Measurements from ENCODE around the gene HIBADH.
"Not testable (repeated sequence)": the region's sequence is repeated elsewhere in the genome, so short reads cannot be mapped to it uniquely, and the experiment has no call there.

HIBADH gene

GRCh38 chr7:27590416-27590815, 72.3 kb downstream of the HIBADH start:
- no peak for TF ChIP-seq CTCF (conservative IDR thresholded peaks at IDR 0.05; ENCODE audit: low read length)
- no peak overlapping the region for H3K4me3 ChIP-seq (ENCODE audit: low read length)
- no peak for DNase-seq (ENCODE audit: low read depth)

- no peak overlapping the region for H3K4me3 ChIP-seq (ENCODE audit: low read length)
- no peak for DNase-seq (ENCODE audit: low read depth)
- TF ChIP-seq CTCF (conservative IDR thresholded peaks at IDR 0.05; ENCODE audit: low read length): no peak
These were observed 75.3 kb downstream of the HIBADH start for GRCh38 chr7:27587429-27587828.

GRCh38 chr7:27586825-27587224, 75.9 kb downstream of the HIBADH start:
- DNase-seq (ENCODE audit: low read depth): peak; percentile 17
- no peak for TF ChIP-seq CTCF (conservative IDR thresholded peaks at IDR 0.05; ENCODE audit: low read length)
- H3K4me3 ChIP-seq (ENCODE audit: low read length): no peak overlapping the region

- DNase-seq (ENCODE audit: low read depth): peak; percentile 43
- H3K4me3 ChIP-seq (ENCODE audit: low read length): no peak overlapping the region
- peak; percentile 34 for TF ChIP-seq CTCF (conservative IDR thresholded peaks at IDR 0.05; ENCODE audit: low read length)
These were observed 76.8 kb downstream of the HIBADH start for GRCh38 chr7:27585781-27586447.

- no peak for TF ChIP-seq CTCF (conservative IDR thresholded peaks at IDR 0.05; ENCODE audit: low read length)
- DNase-seq (ENCODE audit: low read depth): no peak
- H3K4me3 ChIP-seq (ENCODE audit: low read length): no peak overlapping the region
These were observed 80.8 kb downstream of the HIBADH start for GRCh38 chr7:27581906-27582305.

- TF ChIP-seq CTCF (conservative IDR thresholded peaks at IDR 0.05; ENCODE audit: low read length): no peak
- H3K4me3 ChIP-seq (ENCODE audit: low read length): no peak overlapping the region
- no peak for DNase-seq (ENCODE audit: low read depth)
These were observed 81.6 kb downstream of the HIBADH start for GRCh38 chr7:27581119-27581518.

GRCh38 chr7:27579565-27579964, 83.1 kb downstream of the HIBADH start:
- DNase-seq (ENCODE audit: low read depth): no peak
- no peak overlapping the region for H3K4me3 ChIP-seq (ENCODE audit: low read length)
- no peak for TF ChIP-seq CTCF (conservative IDR thresholded peaks at IDR 0.05; ENCODE audit: low read length)

- DNase-seq (ENCODE audit: low read depth); H3K4me3 ChIP-seq (ENCODE audit: low read length): not testable (repeated sequence)
These were observed 84.5 kb downstream of the HIBADH start for GRCh38 chr7:27578169-27578568.
